Peyer's patch (tissue), 4 donors: Measurements from ENCODE around the gene DENND1B.

Experiments used
- CTCF ChIP-seq, 6 experiments: fragments of 450-650 bp in 4 of 6; fragments of 200-600 bp in 2 of 6; sonication (generic) in 1 of 6; IDR thresholded peaks; one replicate each; pipeline ENCODE4 v1.5.1; 2017 to 2019; ENCODE audit warnings: antibody characterized with exemption in 6 of 6, mild to moderate bottlenecking in 3 of 6, moderate library complexity in 1 of 6
- POLR2A ChIP-seq, 2 donors: fragments of 450-650 bp; IDR thresholded peaks; one replicate each; pipeline ENCODE4 v1.5.1; 2017; ENCODE audit warnings: antibody characterized with exemption in 2 of 2, mild to moderate bottlenecking in 2 of 2, moderate library complexity in 2 of 2

GRCh38 chr1:197672347-197672746, 102.9 kb downstream of the DENND1B start:
- TF ChIP-seq POLR2A (IDR thresholded peaks at IDR 0.05) (no peak), CTCF (IDR thresholded peaks at IDR 0.05) (no peak)
